Fibroblast of the aortic adventitia (primary cell): Measurements from ENCODE around the gene LDAF1. TPM values are rescaled to one million over a fixed set of nuclear protein-coding genes. Genes with fewer than 3 reads are reported as not detected.
"Not testable (repeated sequence)": the region's sequence is repeated elsewhere in the genome, so short reads cannot be mapped to it uniquely, and the experiment has no call there.

Experiments used
- DNase-seq: peaks from one replicate; pipeline ENCODE4 v3.0.0-alpha.2; 2010; ENCODE audit warnings: low read depth
- H3K4me3 ChIP-seq: 2 replicates; pipeline ENCODE4 v1.5.1; 2011; ENCODE audit warnings: low read depth, mild to moderate bottlenecking, control low read depth, low read length, moderate library complexity
- total RNA-seq: library from RNA; depleted of rRNA; stranded (reverse); fragments of >200 nt; gene quantifications from 2 replicates; pipeline ENCODE4 v1.2.3, GENCODE V29; 2012; ENCODE audit warnings: low replicate concordance
- TF ChIP-seq, protein P1 (sequence below): IDR thresholded peaks from 2 replicates; pipeline ENCODE4 v1.5.1; 2011; ENCODE audit warnings: mild to moderate bottlenecking, low read length, control low read depth, inconsistent platforms; ENCODE audit not compliant: insufficient read depth

The LDAF1 gene
- total RNA-seq, 1 donor = 73.6 TPM

DNA sequence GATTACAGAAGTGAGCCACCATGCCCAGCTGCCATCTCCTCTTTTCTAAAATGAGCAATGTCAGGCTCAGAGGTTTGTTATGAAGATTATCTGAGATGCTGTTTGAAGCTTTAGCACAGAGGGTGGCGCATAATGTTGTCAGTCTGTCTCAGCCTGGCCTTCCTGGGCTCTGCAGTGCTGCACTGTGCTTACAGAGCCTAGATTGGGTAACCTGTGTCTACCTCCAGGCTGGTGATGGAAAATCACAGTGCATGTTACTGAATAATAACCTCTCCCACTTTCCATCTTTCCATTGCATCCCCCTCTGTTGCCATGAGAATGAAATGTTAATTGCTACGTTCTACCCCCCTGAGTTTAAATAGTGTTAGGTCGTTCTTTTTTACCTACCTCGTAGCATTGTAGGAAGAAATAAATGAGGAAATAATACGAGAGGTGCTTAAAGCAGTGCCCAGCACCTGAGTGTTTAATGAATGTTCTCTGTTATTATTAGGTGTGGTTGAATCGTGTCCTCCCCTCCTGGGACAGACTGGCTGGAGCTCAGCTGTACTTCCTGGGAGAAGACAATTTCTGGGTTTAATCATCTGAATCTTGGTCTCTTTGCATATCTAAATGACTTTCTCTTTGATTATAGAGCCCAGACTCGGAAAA is 6.2 kb downstream of the LDAF1 start:
- TF ChIP-seq, protein P1, sequence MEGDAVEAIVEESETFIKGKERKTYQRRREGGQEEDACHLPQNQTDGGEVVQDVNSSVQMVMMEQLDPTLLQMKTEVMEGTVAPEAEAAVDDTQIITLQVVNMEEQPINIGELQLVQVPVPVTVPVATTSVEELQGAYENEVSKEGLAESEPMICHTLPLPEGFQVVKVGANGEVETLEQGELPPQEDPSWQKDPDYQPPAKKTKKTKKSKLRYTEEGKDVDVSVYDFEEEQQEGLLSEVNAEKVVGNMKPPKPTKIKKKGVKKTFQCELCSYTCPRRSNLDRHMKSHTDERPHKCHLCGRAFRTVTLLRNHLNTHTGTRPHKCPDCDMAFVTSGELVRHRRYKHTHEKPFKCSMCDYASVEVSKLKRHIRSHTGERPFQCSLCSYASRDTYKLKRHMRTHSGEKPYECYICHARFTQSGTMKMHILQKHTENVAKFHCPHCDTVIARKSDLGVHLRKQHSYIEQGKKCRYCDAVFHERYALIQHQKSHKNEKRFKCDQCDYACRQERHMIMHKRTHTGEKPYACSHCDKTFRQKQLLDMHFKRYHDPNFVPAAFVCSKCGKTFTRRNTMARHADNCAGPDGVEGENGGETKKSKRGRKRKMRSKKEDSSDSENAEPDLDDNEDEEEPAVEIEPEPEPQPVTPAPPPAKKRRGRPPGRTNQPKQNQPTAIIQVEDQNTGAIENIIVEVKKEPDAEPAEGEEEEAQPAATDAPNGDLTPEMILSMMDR = no peak
- H3K4me3 ChIP-seq = no peak overlapping the region
- no peak for DNase-seq

DNA sequence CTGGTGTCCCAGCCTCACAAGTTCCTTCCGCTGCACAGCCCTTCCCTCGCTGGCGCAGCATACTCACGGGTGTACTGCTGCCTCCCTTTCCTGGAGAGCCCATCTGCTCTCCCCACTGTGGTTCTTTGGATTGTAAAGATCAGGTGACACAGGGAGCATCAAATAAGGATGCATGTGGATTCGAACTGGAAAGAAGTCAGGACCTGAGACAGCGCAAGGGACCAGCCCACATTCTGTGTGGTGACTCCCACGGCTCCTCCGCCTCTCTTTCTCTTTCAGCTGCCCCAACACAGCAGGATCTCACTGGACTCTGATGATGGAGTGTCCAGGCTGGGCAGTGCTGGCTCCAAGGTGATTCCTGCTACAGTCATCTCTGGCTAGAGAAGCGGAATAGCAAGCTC is 8.1 kb downstream of the LDAF1 start:
- DNase-seq = no peak
- no peak overlapping the region for H3K4me3 ChIP-seq
- TF ChIP-seq, protein P1 = no peak

DNA sequence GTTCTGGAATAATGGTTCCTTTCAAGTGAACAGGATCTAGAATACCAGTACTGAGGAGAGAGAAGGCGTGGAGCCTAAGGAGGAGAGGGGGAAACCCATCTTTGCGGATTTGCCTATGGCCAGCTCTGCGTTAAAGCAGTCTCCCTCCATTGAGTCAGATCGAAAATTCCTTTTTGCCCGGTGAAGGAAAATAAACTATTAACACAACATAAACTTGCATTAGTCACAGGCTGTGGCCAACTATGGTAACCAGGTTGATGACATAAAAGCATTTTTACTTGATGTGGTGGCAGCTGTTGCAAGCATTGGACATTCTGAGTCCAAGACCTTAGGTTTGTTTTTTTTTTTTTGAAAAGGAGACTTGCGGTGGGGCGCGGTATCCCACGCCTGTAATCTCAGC is 8.9 kb downstream of the LDAF1 start:
- DNase-seq = peak; percentile 60
- no peak overlapping the region for H3K4me3 ChIP-seq
- TF ChIP-seq, protein P1 = no peak

DNA sequence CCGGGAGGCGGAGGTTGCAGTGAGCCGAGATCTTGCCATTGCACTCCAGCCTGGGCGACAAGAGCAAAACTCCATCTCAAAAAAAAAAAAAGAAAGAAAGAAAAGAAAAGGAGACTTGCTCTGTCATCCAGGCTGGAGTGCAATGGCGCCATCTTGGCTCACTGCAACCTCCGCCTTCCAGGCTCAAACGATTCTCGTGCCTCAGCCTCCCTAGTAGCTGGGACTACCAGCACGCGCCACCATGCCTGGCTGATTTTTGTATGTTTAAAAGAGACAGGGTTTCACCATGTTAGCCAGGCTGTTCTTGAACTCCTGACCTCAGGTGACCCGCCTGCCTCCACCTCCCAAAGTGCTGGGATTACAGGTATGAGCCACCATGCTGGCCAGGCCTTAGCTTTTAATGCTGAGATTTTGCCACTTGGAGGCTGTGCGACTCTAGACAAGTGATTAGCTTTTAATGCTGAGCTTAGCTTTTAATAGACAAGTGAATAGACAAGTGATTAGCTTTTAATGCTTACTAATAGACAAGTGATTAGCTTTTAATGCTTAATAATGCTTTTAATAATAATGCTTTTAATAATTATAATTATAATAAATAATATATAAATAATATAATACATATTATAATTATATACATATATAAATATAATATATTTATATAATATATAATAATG is 9.6 kb downstream of the LDAF1 start:
- H3K4me3 ChIP-seq = no peak overlapping the region
- no peak for DNase-seq
- TF ChIP-seq, protein P1 = no peak

DNA sequence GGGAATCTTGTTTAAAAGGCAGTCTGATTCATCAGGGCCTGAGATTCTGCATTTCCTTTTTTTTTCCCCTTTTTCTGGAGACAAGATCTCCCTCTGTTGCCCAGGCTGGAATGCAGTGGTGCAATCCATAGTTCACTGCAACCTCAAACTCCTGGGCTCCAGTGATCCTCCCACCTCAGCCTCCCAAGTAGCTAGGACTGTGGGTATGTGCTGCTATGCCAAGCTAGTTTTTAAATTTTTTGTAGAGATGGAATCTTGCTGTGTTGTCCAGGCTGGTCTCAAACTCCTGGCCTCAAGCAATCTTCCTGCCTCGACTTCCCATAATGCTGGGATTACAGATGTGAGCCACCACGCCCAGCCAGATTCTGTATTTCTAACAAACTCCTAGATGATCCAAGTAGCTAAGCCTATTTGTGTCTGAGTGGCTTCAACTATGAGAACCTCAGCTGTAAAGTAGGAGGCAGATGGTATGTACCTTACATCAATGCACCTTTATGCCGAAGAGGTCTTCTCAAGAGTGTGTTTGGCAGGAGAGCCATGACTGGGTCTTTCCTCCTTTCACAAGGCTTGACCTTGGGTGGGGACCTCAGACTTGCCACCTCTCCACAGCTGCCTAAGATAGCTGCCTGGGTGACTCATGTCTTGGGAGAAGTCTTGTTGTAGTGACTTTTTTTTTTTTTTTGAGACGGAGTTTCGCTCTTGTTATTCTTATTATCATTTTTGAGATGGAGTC is 10.9 kb downstream of the LDAF1 start:
- DNase-seq = peak; percentile 50
- TF ChIP-seq, protein P1 = no peak
- H3K4me3 ChIP-seq = no peak overlapping the region

DNA sequence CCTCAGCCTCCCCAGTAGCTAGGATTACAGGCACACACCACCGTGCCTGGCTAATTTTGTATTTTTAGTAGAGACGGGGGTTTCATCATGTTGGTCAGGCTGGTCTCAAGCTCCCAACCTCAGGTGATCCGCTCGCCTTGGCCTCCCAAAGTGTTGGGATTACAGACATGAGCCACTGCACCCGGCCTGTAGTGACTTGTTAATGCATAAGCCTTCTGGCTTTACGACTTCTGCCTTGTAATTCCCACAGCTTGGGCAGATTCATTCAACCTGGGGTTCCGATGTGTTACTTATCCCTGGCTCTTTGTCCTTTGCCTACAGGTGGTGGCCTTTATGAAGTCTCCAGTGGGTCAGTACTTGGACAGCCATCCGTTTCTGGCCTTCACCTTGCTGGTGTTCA is 11.6 kb downstream of the LDAF1 start:
- not testable (repeated sequence) for DNase-seq, H3K4me3 ChIP-seq

DNA sequence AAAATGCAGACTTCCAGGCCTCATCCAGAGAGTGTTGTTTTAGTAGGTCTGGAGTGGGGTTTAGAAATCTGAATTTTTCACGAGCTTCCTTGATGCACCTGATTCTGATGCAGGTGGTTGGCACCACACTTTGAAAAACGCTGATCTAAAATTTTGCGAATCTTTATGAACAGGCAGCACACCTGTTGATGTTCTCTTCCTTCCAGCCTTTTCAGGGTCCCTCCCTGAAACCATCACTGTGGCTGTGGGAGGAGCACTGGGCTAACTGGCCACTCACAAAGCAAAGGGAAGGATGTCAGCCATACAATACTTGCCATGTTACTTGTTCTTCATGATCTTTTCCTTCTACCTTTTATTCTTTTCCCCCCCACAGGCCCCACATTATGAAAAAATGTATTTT is 14.2 kb downstream of the LDAF1 start:
- no peak for DNase-seq
- TF ChIP-seq, protein P1 = no peak
- H3K4me3 ChIP-seq = no peak overlapping the region
